ENCODE measurements around the gene E2F1.

E2F1 gene

GRCh38 chr20:33684533-33685327 is 1.5 kb downstream of the E2F1 start:
- H3K4me3 ChIP-seq (ENCODE audit: low read length) = peak overlapping the region; percentile 68
- H3K27ac ChIP-seq (ENCODE audit: low read depth, low read length) = peak overlapping the region; percentile 20; the same call in 1 of the 2 replicates
- 33% methylated on average over 10 of the region's 10 CpGs for WGBS
- peaks cover 9% of the 10 kb centered on the region; the same call in 1 of the 2 replicates for H3K4me1 ChIP-seq (ENCODE audit: insufficient read depth, low read length)
- H3K36me3 ChIP-seq (ENCODE audit: insufficient read depth, low read length) = peaks cover 13% of the 10 kb centered on the region
- no peaks in the 10 kb centered on the region for H3K9me3 ChIP-seq (ENCODE audit: insufficient read depth, low read depth, low read length)
- peaks cover 18% of the 10 kb centered on the region for H3K27me3 ChIP-seq (ENCODE audit: insufficient read depth, low read length)
- peak overlapping the region; percentile 86 for H3K9ac ChIP-seq (ENCODE audit: low read depth, low read length)

GRCh38 chr20:33681728-33682353 is 4.3 kb downstream of the E2F1 start:
- Histone ChIP-seq H3K9me3 (ENCODE audit: insufficient read depth, low read depth, low read length) (no peaks in the 10 kb centered on the region), H3K27me3 (ENCODE audit: insufficient read depth, low read length) (no peaks in the 10 kb centered on the region), H3K4me1 (ENCODE audit: insufficient read depth, low read length) (0 out of 2 replicates have a peak, but pooled peaks cover 6% of the 10 kb centered on the region), H3K27ac (ENCODE audit: low read depth, low read length) (no peak overlapping the region), H3K36me3 (ENCODE audit: insufficient read depth, low read length) (peaks cover 42% of the 10 kb centered on the region), H3K4me3 (ENCODE audit: low read length) (no peak overlapping the region), H3K9ac (ENCODE audit: low read depth, low read length) (no peak overlapping the region)
- 90% methylated on average over 9 of the region's 9 CpGs for WGBS

GRCh38 chr20:33681288-33681687 is 4.9 kb downstream of the E2F1 start:
- Histone ChIP-seq H3K36me3 (ENCODE audit: insufficient read depth, low read length) (peaks cover 47% of the 10 kb centered on the region), H3K27ac (ENCODE audit: low read depth, low read length) (no peak overlapping the region), H3K27me3 (ENCODE audit: insufficient read depth, low read length) (no peaks in the 10 kb centered on the region), H3K4me1 (ENCODE audit: insufficient read depth, low read length) (0 out of 2 replicates have a peak, but pooled peaks cover 3% of the 10 kb centered on the region), H3K9me3 (ENCODE audit: insufficient read depth, low read depth, low read length) (no peaks in the 10 kb centered on the region), H3K4me3 (ENCODE audit: low read length) (no peak overlapping the region), H3K9ac (ENCODE audit: low read depth, low read length) (no peak overlapping the region)
- WGBS = 93% methylated on average over 5 of the region's 5 CpGs

GRCh38 chr20:33680686-33681085 is 5.5 kb downstream of the E2F1 start:
- Histone ChIP-seq H3K9ac (ENCODE audit: low read depth, low read length) (no peak overlapping the region), H3K4me1 (ENCODE audit: insufficient read depth, low read length) (0 out of 2 replicates have a peak, but pooled peaks cover 3% of the 10 kb centered on the region), H3K27me3 (ENCODE audit: insufficient read depth, low read length) (no peaks in the 10 kb centered on the region), H3K27ac (ENCODE audit: low read depth, low read length) (no peak overlapping the region), H3K9me3 (ENCODE audit: insufficient read depth, low read depth, low read length) (no peaks in the 10 kb centered on the region), H3K4me3 (ENCODE audit: low read length) (no peak overlapping the region), H3K36me3 (ENCODE audit: insufficient read depth, low read length) (peaks cover 50% of the 10 kb centered on the region)
- 92% methylated on average over 2 of the region's 2 CpGs for WGBS

GRCh38 chr20:33679758-33680485 is 6.3 kb downstream of the E2F1 start:
- Histone ChIP-seq H3K36me3 (ENCODE audit: insufficient read depth, low read length) (peaks cover 50% of the 10 kb centered on the region), H3K4me1 (ENCODE audit: insufficient read depth, low read length) (peaks cover 7% of the 10 kb centered on the region; the same call in 1 of the 2 replicates), H3K27me3 (ENCODE audit: insufficient read depth, low read length) (no peaks in the 10 kb centered on the region), H3K9ac (ENCODE audit: low read depth, low read length) (no peak overlapping the region), H3K9me3 (ENCODE audit: insufficient read depth, low read depth, low read length) (no peaks in the 10 kb centered on the region), H3K27ac (ENCODE audit: low read depth, low read length) (no peak overlapping the region), H3K4me3 (ENCODE audit: low read length) (no peak overlapping the region)
- 91% methylated on average over 20 of the region's 20 CpGs for WGBS

GRCh38 chr20:33677991-33678702 is 8.0 kb downstream of the E2F1 start:
- 93% methylated on average over 15 of the region's 15 CpGs for WGBS
- Histone ChIP-seq H3K4me3 (ENCODE audit: low read length) (no peak overlapping the region), H3K9ac (ENCODE audit: low read depth, low read length) (no peak overlapping the region), H3K36me3 (ENCODE audit: insufficient read depth, low read length) (peaks cover 50% of the 10 kb centered on the region), H3K27me3 (ENCODE audit: insufficient read depth, low read length) (no peaks in the 10 kb centered on the region), H3K4me1 (ENCODE audit: insufficient read depth, low read length) (peaks cover 6% of the 10 kb centered on the region), H3K27ac (ENCODE audit: low read depth, low read length) (no peak overlapping the region), H3K9me3 (ENCODE audit: insufficient read depth, low read depth, low read length) (no peaks in the 10 kb centered on the region)

GRCh38 chr20:33676652-33677645 is 9.2 kb downstream of the E2F1 start:
- peaks cover 50% of the 10 kb centered on the region for H3K36me3 ChIP-seq (ENCODE audit: insufficient read depth, low read length)
- WGBS = 93% methylated on average over 31 of the region's 31 CpGs
- no peak overlapping the region for H3K9ac ChIP-seq (ENCODE audit: low read depth, low read length)
- no peaks in the 10 kb centered on the region for H3K9me3 ChIP-seq (ENCODE audit: insufficient read depth, low read depth, low read length)
- no peak overlapping the region for H3K4me3 ChIP-seq (ENCODE audit: low read length)
- no peaks in the 10 kb centered on the region for H3K27me3 ChIP-seq (ENCODE audit: insufficient read depth, low read length)
- H3K27ac ChIP-seq (ENCODE audit: low read depth, low read length) = no peak overlapping the region
- peaks cover 13% of the 10 kb centered on the region for H3K4me1 ChIP-seq (ENCODE audit: insufficient read depth, low read length)

GRCh38 chr20:33676121-33676520 is 10.1 kb downstream of the E2F1 start:
- 93% methylated on average over 11 of the region's 11 CpGs for WGBS
- H3K36me3 ChIP-seq (ENCODE audit: insufficient read depth, low read length) = peaks cover 56% of the 10 kb centered on the region
- peaks cover 13% of the 10 kb centered on the region for H3K4me1 ChIP-seq (ENCODE audit: insufficient read depth, low read length)
- no peaks in the 10 kb centered on the region for H3K9me3 ChIP-seq (ENCODE audit: insufficient read depth, low read depth, low read length)
- no peaks in the 10 kb centered on the region for H3K27me3 ChIP-seq (ENCODE audit: insufficient read depth, low read length)
- no peak overlapping the region for H3K27ac ChIP-seq (ENCODE audit: low read depth, low read length)
- H3K4me3 ChIP-seq (ENCODE audit: low read length) = no peak overlapping the region
- no peak overlapping the region for H3K9ac ChIP-seq (ENCODE audit: low read depth, low read length)

GRCh38 chr20:33675136-33675959 is 10.8 kb downstream of the E2F1 start:
- Histone ChIP-seq H3K9ac (ENCODE audit: low read depth, low read length) (no peak overlapping the region), H3K9me3 (ENCODE audit: insufficient read depth, low read depth, low read length) (no peaks in the 10 kb centered on the region), H3K36me3 (ENCODE audit: insufficient read depth, low read length) (peaks cover 53% of the 10 kb centered on the region), H3K27ac (ENCODE audit: low read depth, low read length) (no peak overlapping the region; the same call in 1 of the 2 replicates), H3K4me3 (ENCODE audit: low read length) (peak overlapping the region; percentile 77), H3K27me3 (ENCODE audit: insufficient read depth, low read length) (no peaks in the 10 kb centered on the region), H3K4me1 (ENCODE audit: insufficient read depth, low read length) (peaks cover 13% of the 10 kb centered on the region)
- WGBS = 54% methylated on average over 16 of the region's 16 CpGs
